Ishikawa (cell line): ENCODE data around the gene INCENP.

Experiments
- CEBPB ChIP-seq: IDR thresholded peaks from 2 replicates; pipeline ENCODE4 v1.6.1; 2012
- CREB1 ChIP-seq: IDR thresholded peaks from 2 replicates; pipeline ENCODE4 v1.6.1; 2012; ENCODE audit warnings: low read depth
- EGR1 ChIP-seq: IDR thresholded peaks from 2 replicates; pipeline ENCODE4 v1.6.1; 2012
- EP300 ChIP-seq: IDR thresholded peaks from 2 replicates; pipeline ENCODE4 v1.6.1; 2012; ENCODE audit warnings: borderline replicate concordance
- FOXM1 ChIP-seq: IDR thresholded peaks from 2 replicates; pipeline ENCODE4 v1.6.1; 2012; ENCODE audit warnings: low read depth, borderline replicate concordance
- NFIC ChIP-seq: IDR thresholded peaks from 2 replicates; pipeline ENCODE4 v1.6.1; 2012
- RAD21 ChIP-seq: IDR thresholded peaks from 2 replicates; pipeline ENCODE4 v1.6.1; 2012; ENCODE audit warnings: low read depth
- TAF1 ChIP-seq: IDR thresholded peaks from 2 replicates; pipeline ENCODE4 v1.6.1; 2012; ENCODE audit warnings: low read depth, mild to moderate bottlenecking
- TCF12 ChIP-seq: IDR thresholded peaks from 2 replicates; pipeline ENCODE4 v1.6.1; 2012; ENCODE audit warnings: low read depth
- TEAD4 ChIP-seq: IDR thresholded peaks from 2 replicates; pipeline ENCODE4 v1.6.1; 2012
- YY1 ChIP-seq: IDR thresholded peaks from 2 replicates; pipeline ENCODE4 v1.6.1; 2012; ENCODE audit warnings: low read depth
- ZBTB7A ChIP-seq: IDR thresholded peaks from 2 replicates; pipeline ENCODE4 v1.6.1; 2012; ENCODE audit warnings: low read depth
- TF ChIP-seq, protein P1 (sequence below): IDR thresholded peaks from 2 replicates; pipeline ENCODE4 v1.6.1; 2012; ENCODE audit warnings: low read depth, mild to moderate bottlenecking
- TF ChIP-seq, protein P2 (sequence below): IDR thresholded peaks from 2 replicates; pipeline ENCODE4 v1.6.1; 2012
- TF ChIP-seq, protein P3 (sequence below): IDR thresholded peaks from 2 replicates; pipeline ENCODE4 v1.6.1; 2012

The INCENP gene

DNA sequence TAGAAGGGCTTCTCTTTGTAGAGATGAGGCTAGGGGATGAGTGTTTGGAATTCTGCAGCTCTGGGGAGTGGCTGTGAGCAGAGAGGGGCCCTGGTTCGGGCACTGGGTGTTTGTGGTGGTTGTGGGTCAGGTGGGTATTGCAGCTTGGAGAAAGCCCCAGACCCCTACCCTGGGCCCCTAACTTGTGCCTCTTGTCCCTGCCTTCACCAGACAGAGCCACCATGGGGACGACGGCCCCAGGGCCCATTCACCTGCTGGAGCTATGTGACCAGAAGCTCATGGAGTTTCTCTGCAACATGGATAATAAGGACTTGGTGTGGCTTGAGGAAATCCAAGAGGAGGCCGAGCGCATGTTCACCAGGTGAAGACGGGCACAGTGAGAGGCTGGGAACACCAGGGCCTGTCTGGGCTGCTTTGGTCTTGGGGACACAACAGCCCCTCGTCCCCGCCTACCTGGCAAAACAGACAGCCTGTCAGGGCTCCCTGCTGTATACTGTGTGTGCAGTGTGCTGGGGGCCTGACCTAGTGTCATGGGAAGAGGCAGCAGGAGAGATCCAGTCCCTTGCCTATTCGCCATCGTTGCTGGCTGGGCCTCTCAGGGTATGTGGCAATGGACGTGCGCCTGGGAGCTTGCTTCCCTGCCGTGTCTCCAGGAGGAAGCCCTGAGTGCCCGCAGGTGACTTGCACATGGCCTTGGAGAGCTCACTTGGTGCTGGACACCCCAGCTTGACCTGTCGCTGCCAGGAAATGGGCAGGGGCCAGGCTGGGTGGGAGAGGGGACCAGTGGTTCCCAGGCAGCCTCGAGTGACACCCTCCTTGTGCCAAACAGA is 4.3 kb downstream of the INCENP start:
- no peak for TF ChIP-seq TAF1
- TF ChIP-seq, protein P1, sequence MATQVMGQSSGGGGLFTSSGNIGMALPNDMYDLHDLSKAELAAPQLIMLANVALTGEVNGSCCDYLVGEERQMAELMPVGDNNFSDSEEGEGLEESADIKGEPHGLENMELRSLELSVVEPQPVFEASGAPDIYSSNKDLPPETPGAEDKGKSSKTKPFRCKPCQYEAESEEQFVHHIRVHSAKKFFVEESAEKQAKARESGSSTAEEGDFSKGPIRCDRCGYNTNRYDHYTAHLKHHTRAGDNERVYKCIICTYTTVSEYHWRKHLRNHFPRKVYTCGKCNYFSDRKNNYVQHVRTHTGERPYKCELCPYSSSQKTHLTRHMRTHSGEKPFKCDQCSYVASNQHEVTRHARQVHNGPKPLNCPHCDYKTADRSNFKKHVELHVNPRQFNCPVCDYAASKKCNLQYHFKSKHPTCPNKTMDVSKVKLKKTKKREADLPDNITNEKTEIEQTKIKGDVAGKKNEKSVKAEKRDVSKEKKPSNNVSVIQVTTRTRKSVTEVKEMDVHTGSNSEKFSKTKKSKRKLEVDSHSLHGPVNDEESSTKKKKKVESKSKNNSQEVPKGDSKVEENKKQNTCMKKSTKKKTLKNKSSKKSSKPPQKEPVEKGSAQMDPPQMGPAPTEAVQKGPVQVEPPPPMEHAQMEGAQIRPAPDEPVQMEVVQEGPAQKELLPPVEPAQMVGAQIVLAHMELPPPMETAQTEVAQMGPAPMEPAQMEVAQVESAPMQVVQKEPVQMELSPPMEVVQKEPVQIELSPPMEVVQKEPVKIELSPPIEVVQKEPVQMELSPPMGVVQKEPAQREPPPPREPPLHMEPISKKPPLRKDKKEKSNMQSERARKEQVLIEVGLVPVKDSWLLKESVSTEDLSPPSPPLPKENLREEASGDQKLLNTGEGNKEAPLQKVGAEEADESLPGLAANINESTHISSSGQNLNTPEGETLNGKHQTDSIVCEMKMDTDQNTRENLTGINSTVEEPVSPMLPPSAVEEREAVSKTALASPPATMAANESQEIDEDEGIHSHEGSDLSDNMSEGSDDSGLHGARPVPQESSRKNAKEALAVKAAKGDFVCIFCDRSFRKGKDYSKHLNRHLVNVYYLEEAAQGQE, result no peak
- TF ChIP-seq ZBTB7A, result no peak
- no peak for TF ChIP-seq EP300
- TF ChIP-seq YY1, result no peak
- TF ChIP-seq TEAD4, result no peak
- TF ChIP-seq FOXM1, result no peak
- TF ChIP-seq, protein P2, sequence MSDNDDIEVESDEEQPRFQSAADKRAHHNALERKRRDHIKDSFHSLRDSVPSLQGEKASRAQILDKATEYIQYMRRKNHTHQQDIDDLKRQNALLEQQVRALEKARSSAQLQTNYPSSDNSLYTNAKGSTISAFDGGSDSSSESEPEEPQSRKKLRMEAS, result no peak

DNA sequence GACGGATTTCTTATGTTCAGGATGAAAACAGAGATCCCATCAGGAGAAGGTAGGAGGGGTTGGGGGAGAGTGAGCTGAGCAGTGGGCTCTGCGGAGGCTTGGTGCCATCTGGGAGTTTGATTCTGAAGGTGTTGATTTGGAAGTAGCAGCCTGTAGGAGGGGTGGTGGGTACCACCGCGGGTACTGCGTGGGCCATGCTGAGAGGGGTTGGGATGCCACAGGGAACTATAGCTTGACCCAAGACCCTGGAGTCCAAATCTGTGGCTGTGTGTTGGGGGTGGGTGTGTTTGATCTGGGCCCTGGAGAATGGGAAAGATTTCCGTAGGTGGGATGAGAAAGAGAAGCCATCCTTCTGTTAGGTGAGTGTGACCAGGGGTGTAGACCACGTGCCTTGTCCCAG is 5.0 kb downstream of the INCENP start:
- no peak for TF ChIP-seq TAF1
- TF ChIP-seq, protein P2, result no peak
- no peak for TF ChIP-seq RAD21
- TF ChIP-seq YY1, result no peak
- no peak for TF ChIP-seq EGR1
- no peak for TF ChIP-seq CREB1
- no peak for TF ChIP-seq EP300
- TF ChIP-seq, protein P1, result no peak
- no peak for TF ChIP-seq NFIC
- TF ChIP-seq TCF12, result no peak

DNA sequence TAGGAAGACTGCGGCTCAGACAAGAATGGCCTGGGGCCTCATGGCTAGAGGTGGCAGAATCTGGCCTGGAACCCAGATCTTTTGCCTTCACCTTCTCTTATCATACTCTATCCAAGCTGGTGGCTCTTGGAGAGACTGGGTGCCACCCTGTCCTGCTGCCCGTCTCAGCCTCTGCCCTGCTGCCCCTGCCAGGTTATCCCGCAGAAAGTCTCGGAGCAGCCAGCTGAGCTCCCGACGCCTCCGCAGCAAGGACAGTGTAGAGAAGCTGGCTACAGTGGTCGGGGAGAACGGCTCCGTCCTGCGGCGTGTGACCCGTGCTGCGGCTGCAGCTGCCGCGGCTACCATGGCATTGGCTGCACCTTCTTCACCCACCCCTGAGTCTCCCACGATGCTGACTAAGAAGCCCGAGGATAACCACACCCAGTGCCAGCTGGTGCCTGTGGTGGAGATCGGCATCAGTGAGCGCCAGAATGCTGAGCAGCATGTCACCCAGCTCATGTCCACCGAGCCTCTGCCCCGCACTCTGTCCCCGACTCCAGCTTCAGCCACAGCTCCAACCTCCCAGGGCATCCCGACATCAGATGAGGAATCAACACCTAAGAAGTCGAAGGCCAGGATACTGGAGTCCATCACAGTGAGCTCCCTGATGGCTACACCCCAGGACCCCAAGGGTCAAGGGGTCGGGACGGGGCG is 5.9 kb downstream of the INCENP start:
- TF ChIP-seq CREB1 (no peak), CEBPB (no peak), YY1 (no peak), TEAD4 (no peak), ZBTB7A (no peak), RAD21 (no peak), NFIC (no peak), FOXM1 (no peak), TCF12 (no peak), TAF1 (no peak), EGR1 (no peak), EP300 (no peak)
- TF ChIP-seq, protein P2, result no peak
- TF ChIP-seq, protein P3, sequence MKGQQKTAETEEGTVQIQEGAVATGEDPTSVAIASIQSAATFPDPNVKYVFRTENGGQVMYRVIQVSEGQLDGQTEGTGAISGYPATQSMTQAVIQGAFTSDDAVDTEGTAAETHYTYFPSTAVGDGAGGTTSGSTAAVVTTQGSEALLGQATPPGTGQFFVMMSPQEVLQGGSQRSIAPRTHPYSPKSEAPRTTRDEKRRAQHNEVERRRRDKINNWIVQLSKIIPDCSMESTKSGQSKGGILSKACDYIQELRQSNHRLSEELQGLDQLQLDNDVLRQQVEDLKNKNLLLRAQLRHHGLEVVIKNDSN, result no peak
- TF ChIP-seq, protein P1, result no peak

DNA sequence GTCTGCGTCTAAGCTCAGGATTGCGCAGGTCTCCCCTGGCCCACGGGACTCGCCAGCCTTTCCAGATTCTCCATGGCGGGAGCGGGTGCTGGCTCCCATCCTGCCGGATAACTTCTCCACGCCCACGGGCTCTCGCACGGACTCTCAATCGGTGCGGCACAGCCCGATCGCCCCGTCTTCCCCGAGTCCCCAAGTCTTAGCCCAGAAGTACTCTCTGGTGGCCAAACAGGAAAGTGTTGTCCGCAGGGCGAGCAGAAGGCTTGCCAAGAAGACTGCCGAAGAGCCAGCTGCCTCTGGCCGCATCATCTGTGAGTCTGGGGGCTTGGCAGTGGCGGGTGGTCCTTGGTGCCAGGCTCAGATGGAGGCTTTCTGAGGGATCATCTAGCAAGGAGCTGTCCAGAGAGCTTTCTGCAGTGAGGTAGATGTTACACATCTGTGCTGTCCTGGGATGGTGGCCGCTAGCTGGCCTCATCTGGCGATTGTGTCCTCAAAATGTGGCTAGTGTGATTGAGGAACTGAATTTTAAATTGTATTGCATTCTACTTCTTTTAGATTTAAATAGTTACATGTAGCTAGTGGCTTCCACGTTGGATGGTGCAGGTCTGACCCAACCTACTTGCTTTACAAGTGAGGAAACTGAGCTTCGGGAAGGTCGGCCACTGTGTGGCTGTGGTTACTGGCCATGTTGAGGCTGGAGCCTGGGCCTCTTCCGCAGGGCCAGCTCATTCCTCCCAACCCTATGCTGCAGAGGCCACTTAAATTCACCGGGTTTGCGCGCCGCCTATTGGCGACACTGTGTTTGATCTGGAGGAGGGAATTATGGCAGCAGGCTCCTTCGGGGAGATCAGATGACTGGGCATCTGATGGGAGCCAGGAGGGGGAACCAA is 6.7 kb downstream of the INCENP start:
- TF ChIP-seq ZBTB7A (no peak), FOXM1 (no peak), EGR1 (no peak), RAD21 (no peak), TCF12 (no peak), TAF1 (no peak), EP300 (no peak), CEBPB (no peak), CREB1 (no peak), YY1 (no peak), TEAD4 (no peak), NFIC (no peak)
- TF ChIP-seq, protein P2, result no peak
- TF ChIP-seq, protein P3, result no peak
- TF ChIP-seq, protein P1, result no peak
